ENCODE measurements around the gene EXOC6.
"Not testable (repeated sequence)": the region's sequence is repeated elsewhere in the genome, so short reads cannot be mapped to it uniquely, and the experiment has no call there.

Gene EXOC6

DNA sequence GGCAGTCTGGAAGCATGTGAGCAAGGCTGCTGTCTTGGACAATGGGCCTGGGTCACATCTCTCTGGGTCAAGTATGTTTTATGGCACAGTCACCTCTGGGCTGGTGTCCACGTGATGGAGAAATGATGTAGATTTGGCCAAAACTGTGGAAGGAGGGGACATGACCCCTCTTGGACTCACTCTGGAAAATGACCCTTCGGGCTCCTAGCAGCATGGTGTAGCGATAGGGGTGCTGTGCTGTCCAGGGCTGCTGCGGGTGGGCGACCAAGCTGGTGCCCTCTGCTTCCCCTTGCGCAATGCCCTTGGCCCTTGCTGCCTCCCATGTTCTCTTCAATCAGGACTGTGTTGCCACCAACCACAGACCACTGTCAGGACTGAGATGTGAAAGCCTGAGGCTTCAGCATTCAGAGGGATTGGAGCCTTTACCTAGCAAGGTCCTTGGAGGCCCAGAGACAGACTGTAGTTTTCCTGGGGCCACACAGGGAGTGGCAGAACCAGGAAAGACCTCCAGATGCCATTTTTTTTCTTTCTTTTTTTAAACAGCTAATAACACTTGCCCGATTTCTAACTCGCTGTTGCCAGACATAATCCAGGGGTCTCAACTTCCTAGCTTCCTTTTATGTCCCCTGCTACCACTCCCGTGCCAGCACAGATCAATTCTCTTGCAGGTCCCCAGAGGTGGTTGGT, 231.5 kb downstream of the EXOC6 start:
- no peak for DNase-seq (ENCODE audit: low read depth in 2 of 2)

DNA sequence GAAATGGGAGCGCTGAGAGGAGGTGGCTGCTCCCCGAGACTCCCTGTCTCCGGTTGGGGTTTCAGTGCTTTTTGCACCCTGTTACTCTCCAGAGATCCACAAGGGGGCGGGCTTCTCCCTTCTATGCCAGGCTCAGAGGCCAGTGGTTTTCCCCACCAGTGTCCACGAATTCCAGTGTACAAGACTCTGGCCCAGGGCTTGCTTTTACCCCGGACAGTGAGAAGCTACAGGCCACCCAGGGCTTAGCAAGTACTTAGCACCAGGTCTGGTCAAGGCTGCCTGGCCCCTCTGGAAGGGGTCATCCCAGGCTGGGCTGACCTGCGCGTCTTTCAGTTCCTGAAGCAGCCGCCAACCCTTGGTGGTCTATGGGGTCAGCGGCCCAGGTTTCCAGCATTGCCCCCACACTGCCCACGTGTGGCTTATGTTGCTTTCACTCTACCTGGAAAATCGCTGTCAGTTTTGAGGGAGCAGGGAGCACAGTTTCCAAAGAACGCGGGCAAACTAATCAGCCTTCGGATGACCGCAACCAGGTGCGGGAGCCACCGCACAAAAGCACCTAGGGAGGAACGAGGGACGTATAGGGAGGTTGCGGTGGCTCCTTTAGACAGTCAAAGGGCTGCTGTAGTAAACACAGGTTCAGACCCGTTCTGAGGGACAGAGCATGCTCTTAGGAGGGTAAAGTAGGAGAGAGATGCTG, 232.2 kb downstream of the EXOC6 start:
- peak in 1 of 2 donors; percentile 39 for DNase-seq (ENCODE audit: low read depth in 2 of 2)

DNA sequence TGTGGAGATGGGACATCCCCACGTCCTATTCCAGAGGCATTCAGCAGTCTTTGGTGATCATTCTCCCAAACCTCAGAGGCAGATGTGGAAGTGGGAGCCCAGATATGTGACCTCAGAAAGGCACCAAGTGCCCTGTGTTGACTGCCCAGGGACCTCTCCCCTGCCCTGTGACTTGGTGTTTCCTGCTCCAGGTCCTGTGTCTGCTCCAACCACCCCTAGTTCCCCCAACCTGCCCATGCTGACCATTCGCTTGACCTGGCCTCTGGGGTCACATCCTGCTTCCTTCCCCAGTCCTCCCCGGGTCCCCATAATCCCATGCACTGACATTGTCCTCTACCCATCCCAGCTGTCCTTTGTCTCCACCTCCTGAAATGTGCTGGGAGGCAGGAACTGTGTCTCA, 233.0 kb downstream of the EXOC6 start:
- DNase-seq (ENCODE audit: low read depth in 2 of 2), result no peak

DNA sequence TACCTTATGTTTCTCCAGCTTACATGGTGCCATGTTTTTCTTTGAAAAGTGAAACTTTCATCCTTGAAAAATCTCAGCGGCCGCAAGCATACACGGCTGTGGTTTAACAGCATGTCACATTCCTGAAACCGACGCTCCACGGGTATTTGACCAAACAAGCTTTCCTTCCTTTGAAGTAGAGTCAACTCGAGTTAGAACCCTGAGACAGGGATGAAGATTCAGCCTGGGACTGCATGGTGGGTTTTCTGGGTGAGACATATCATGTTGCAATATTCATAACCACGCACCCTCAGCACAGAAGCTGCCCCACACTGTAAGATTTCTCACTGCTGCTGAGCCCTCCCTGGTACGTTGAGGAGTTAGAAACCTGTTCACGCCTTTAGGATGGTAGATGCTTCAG, 233.5 kb downstream of the EXOC6 start:
- no peak for DNase-seq (ENCODE audit: low read depth in 2 of 2)

DNA sequence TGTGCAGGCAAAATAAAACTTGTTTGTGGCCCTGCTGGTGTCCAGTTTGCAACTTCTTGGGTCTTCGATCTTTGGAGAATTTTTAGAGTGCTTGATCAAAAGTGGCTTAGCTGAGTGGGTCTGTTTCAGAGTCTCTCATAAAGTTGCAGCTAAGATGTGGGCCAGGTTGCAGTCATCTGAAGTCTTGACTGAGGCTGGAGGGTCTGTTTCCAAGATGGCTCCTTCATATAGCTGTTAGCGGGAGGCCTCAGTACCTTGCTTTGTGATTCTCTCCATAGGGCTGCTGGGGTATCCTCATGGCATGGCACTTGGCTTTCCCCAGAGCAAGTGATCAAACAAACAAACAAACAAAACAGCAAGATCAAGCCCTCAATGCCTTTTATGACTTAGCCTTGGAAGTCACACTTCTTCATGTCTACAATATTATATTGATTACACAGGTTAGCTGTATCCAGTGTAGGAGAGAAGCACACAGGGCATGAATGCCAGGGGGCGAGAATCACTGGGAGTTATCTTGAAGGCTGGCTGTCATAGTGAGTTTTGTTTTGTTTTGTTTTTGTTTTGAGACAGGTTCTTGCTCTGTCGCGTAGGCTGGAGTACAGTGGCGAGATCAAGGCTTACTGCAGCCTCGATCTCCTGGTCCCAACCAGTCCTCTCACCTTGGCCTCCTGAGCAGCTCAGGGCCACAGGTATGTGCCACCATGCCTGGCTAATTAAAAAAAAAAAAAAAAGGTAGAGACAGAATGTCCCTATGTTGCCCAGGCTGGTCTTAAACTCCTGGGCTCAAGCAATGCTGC, 235.6 kb downstream of the EXOC6 start:
- DNase-seq (ENCODE audit: low read depth in 2 of 2), result no peak

DNA sequence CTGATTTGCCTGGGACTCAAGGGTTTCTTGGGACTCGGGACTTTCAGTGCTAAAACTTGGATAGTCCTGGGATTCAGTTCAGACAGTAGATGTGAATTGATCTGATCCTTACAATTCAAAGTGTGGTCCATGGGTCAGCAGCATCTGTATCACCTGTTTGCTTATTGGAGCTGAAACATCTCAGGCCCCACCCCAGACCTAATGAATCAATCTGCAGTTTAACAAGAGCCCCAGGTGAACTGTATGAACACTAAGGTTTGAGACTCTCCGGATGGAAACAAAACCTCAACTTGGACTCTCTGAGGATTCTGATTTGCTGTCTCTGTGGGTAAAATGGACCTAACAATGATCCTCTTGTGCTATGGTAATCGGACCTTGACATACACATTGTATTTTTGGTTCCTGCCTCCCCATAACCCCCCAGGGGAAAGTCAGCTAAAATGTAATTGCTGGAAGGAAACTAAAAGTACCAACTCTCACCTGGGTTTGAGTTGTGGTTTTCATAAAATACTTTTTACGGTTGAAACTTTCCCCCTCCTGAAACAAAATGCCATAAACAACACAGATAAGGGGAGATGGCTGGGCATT, 237.0 kb downstream of the EXOC6 start:
- no peak for DNase-seq (ENCODE audit: low read depth in 2 of 2)

DNA sequence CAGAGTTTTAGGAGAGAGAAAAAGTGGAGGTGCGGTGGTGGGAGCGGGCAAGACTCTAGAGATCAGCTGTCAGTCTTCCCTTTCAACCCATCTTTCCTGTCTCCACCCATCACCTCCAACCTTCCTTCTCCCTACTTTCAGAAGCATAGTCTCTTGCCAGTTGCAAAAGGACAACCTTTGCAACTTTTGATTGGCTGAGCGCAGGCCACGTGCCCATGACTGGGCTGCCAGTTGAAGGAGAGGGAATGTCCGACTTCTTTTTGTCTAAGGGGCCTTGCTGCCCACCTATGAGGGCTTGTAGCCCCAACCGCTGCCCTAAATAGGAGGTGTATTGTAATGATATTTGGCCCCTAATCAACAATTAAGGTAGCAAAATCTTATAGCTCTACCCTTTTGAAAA, 238.0 kb downstream of the EXOC6 start:
- no peak for DNase-seq (ENCODE audit: low read depth in 2 of 2)

DNA sequence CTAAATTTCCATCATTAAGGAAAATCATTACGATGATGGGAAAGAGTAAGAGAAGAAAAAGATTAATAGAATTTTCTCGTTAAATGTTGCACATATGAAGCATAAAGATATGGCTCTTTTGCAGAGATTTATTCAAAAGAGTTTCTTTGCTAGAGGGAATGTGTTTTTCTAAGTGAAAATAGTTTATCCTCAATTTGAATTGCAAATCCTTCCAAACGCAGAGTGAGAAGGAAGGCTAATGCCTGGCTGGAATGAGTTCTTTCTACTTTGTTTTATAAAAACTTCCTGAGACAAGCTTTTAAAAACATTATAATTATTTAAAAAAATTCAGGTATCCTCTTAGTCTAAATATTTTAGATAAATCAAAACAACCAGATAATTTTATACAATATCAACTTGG, 239.5 kb downstream of the EXOC6 start:
- no peak for DNase-seq (ENCODE audit: low read depth in 2 of 2)

DNA sequence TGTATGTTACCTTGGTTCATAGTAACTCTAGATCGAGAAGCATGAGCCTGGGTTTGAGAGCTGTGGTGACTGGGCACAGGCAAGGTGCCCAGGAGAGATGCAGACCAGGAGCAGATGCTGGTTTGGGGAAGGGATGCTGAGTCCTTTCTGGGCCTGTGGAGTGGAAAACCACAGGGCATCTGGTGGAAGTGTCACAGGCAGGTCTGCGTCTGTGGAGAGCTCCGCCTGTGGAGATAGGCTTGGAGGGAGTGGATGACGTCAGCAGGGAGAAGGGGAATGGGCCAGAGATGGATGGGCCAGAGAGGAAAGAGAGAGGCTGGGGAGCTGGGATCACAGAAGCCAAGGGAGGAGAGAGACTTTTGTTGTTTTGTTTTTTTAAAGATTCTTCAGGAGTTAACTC, 240.1 kb downstream of the EXOC6 start:
- DNase-seq (ENCODE audit: low read depth in 2 of 2), result no peak

DNA sequence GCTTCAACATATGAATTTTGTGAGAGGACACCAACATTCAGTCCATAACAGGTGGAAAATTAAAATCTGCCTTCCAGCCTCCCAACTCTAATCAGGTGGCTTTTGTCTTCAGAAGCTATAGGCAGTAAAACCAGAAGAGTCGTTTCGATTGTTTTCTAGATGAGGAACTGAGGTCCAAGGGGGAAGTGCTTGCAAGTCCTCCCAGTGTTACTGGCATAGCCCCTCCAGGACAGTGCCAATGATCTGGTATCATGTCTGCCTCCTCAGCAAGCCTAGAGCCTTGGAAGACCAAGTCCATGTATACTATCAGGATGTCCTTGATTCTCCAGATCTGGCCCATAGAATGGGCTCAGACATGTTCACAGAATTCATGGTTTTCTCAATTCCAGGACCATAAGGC, 242.3 kb downstream of the EXOC6 start:
- no peak for DNase-seq (ENCODE audit: low read depth in 2 of 2)

DNA sequence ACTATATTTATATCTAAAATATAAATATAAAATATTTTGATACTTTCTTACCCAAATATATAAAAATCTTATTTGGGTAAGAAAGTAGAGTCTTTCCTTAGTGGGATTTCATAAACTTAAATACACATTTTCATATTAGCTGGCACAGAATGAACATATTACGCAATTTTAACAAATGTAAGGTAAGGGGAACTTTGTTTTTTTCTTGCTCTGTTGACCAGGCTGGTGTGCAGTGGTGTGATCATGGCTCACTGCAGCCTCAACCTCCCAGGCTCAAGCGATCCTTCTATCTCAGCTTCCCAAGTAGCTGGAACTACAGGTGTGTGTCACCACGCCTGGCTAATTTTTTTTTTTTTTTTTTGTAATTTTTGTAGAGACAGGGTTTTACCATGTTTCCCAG, 243.6 kb downstream of the EXOC6 start:
- no peak for DNase-seq (ENCODE audit: low read depth in 2 of 2)

DNA sequence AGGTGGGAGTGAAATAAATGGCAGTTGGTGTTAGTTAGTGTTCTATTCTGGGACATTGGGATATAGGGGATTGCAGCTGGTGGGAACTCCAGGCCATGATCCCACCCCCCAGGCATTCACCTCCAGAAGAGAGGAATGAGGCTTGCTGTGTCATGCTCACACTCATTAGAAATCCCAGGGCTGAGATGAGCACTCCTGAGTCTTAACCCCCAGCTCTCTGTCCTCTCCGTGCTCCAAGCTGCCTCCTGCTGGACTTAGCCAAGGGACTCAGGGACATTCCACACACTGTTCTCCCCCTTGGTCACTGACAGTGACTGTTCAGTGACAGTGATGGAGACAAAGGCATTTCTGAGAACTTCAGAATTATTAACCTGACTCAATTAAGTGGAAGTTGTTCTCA, 246.9 kb downstream of the EXOC6 start:
- DNase-seq (ENCODE audit: low read depth in 2 of 2), result no peak

DNA sequence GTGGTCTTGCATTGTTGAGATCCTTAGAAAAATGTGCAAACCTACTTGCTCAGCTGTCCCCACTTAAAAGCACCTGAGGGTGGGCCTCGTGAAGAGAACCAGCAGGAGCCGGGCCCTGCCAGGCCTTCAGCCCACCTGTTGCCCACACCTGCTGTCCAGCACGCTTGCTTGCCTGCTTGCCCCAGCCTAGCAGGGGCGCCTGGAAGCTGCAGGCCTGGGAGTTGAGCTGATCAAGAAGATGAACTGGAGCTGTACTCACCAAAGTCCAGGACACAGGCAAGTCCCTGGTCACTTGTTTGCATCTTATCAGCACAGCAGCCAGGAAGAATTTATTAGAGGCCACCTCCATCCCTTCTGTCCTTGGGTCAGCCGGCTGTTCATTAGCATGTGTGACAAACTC, 248.6 kb downstream of the EXOC6 start:
- no peak for DNase-seq (ENCODE audit: low read depth in 2 of 2)

DNA sequence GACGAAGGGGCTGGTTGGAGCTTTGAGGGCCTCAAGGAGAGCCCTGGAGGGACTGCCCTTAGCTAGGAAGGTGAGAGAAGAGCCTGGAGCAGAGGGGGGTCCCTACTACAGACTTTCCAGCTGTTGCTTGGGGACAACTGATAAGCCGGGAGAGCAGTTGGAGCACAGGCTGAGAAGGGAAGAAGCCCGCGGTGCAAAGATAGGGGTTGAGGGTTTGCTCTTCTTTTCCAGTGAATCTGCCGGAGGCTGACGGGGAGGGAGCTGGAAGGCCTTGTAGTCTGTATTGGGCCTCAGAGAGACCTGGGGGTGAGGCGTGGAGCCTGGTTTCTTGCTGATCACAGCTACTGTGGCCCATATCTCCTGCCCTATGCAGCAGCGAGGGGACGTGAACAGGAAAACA, 249.1 kb downstream of the EXOC6 start:
- DNase-seq (ENCODE audit: low read depth in 2 of 2), result no peak

DNA sequence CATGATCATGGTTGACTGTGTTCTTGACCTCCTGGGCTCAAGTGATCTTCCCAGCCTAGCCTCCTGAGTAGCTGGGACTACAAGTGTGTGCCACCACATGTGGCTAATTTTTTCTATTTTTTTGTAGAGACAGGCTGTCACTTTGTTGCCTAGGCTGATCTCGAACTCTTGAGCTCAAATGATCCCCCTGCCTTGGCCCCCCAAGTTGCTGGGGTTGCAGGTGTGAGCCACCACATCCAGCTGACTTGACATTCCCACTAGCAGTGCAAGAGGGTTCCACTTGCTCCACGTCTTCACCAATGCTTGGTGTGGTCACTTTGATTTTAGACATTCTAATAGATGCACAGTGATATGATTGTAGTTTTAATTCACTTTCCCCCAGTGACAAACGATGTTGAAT, 250.5 kb downstream of the EXOC6 start:
- DNase-seq (ENCODE audit: low read depth in 2 of 2), result no peak

DNA sequence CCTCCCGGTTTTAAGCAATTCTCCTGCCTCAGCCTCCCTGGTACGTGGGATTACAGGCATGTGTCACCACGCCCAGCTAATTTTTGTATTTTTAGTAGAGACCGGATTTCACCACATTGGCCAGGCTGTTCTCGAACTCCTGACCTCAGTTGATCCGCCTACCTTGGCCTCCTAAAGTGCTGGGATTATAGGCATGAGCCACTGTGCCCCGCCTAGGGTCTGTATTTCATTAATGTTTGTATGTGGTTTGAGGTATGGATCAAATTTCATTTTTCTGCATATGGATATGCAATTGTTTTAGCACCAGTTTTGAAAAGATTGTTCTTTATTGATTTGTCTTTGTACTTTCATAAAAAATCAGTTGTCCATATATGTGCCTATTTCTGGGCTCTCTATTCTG, 251.3 kb downstream of the EXOC6 start:
- DNase-seq (ENCODE audit: low read depth in 2 of 2), result no peak

DNA sequence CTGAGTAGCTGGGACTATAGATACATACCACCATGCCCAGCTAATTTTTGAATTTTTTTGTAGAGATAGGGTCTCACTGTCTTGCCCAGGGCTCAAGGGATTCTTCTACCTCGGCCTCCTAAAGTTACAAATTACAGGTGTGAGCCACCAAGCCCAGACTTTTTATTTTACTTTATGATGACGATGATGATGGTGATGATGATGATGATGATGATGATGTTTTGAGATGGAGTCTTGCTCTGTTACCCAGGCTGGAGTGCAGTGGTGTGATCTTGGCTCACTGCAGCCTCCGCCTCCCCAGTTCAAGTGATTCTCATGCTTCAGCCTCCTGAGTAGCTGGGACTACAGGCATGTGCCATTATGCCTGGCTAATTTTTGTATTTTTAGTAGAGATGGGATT, 252.8 kb downstream of the EXOC6 start:
- not testable (repeated sequence) for DNase-seq (ENCODE audit: low read depth in 2 of 2)

DNA sequence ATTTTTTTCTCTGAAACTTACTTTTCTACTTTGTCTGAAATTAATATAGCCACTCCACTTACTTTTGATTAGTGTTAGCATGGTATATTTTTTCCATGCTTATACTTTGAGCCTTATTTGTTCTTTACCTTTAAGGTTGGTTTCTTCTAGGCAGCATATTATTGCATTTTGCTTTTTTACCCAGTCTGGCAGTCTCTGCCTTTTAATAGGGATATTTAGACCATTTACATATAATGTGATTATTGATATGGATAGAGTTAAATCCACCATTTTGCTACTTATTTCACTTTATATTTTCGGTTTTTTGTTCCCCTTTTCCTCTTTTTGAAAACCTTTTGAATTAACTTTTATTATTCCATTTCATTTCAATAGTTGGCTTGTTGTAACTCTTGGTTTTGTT, 255.6 kb downstream of the EXOC6 start:
- DNase-seq (ENCODE audit: low read depth in 2 of 2), result no peak

DNA sequence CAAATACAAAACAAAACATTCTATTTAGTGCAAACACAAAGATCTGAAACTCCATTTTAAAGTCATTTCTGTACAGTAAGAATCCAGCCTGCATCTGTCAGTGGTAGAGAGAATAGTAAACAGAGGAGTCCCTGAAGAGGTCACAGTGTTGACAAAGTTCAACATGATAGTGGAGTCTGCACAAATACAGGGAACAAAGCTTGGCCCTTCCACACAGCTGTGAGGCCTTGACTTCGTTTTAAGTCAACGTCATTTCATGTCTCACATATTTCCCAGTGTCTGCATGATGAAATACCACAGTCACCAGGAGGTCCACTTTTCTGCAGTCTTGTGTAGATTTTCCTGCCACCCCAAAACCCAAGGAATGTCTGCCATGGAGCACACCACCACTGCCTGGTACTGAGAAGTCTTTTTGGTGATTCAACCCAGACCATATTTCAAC, 258.3 kb downstream of the EXOC6 start:
- DNase-seq (ENCODE audit: low read depth in 2 of 2), result no peak

All from stimulated activated CD4-positive, alpha-beta T cell treated with anti-CD3 and anti-CD28 coated beads, Interleukin-15, amount 100 ng/mL, for 48 hours (primary cell).